ENCODE results near the gene ITGB3BP. TPM values are rescaled to one million over a fixed set of nuclear protein-coding genes. Genes with fewer than 3 reads are reported as not detected.

ITGB3BP gene
- total and polyA plus RNA-seq, 2 donors (not counting 1 experiment from before 2014, with no cell fraction given), result 16.7 to 21.3 TPM

- Histone ChIP-seq H3K4me3 (replicated peaks in 1 of 4; ENCODE audit: control extremely low read depth in 1 of 4, insufficient read depth in 1 of 4, low read depth in 3 of 4, low read length in 4 of 4) (no peak overlapping the region), H3K9me3 (ENCODE audit: control insufficient read depth, insufficient read depth, low read depth, low read length) (no peaks in the 10 kb centered on the region), H2AFZ (ENCODE audit: low read length) (no peak overlapping the region), H3K27me3 (ENCODE audit: control insufficient read depth, insufficient read depth, low read length) (no peaks in the 10 kb centered on the region), H3K79me2 (ENCODE audit: control insufficient read depth, insufficient read depth, low read length) (no peaks in the 10 kb centered on the region), H3K4me2 (ENCODE audit: extremely low read depth, insufficient read depth, low read length) (no peak overlapping the region), H3K36me3 (ENCODE audit: control insufficient read depth, insufficient read depth, low read length) (no peaks in the 10 kb centered on the region), H4K20me1 (ENCODE audit: control insufficient read depth, extremely low read depth, insufficient read depth, low read length) (no peaks in the 10 kb centered on the region), H3K9ac (ENCODE audit: insufficient read depth, low read length) (no peak overlapping the region), H3K4me1 (ENCODE audit: control insufficient read depth, extremely low read depth, insufficient read depth, low read length) (no peaks in the 10 kb centered on the region), H3K27ac (ENCODE audit: insufficient read depth, low read length) (no peak overlapping the region)
- TF ChIP-seq EZH2 (IDR thresholded peaks at IDR 0.05; ENCODE audit: low read length, missing control alignments) (no peak), CTCF (conservative IDR thresholded peaks at IDR 0.05 in 1 of 2, IDR thresholded peaks at IDR 0.05 in 1 of 2; ENCODE audit: low read depth in 1 of 2, low read length in 2 of 2) (no peak)
- DNase-seq (ENCODE audit: low read depth in 2 of 2), result no peak
Observed at GRCh38 chr1:63405021-63405420, 118.0 kb downstream of the ITGB3BP start.

- Histone ChIP-seq H3K4me1 (ENCODE audit: control insufficient read depth, extremely low read depth, insufficient read depth, low read length) (no peaks in the 10 kb centered on the region), H3K4me3 (replicated peaks in 1 of 4; ENCODE audit: control extremely low read depth in 1 of 4, insufficient read depth in 1 of 4, low read depth in 3 of 4, low read length in 4 of 4) (no peak overlapping the region), H4K20me1 (ENCODE audit: control insufficient read depth, extremely low read depth, insufficient read depth, low read length) (no peaks in the 10 kb centered on the region), H3K27me3 (ENCODE audit: control insufficient read depth, insufficient read depth, low read length) (no peaks in the 10 kb centered on the region), H2AFZ (ENCODE audit: low read length) (no peak overlapping the region), H3K36me3 (ENCODE audit: control insufficient read depth, insufficient read depth, low read length) (no peaks in the 10 kb centered on the region), H3K9me3 (ENCODE audit: control insufficient read depth, insufficient read depth, low read depth, low read length) (no peaks in the 10 kb centered on the region), H3K9ac (ENCODE audit: insufficient read depth, low read length) (no peak overlapping the region), H3K27ac (ENCODE audit: insufficient read depth, low read length) (no peak overlapping the region), H3K79me2 (ENCODE audit: control insufficient read depth, insufficient read depth, low read length) (no peaks in the 10 kb centered on the region), H3K4me2 (ENCODE audit: extremely low read depth, insufficient read depth, low read length) (no peak overlapping the region)
- TF ChIP-seq EZH2 (IDR thresholded peaks at IDR 0.05; ENCODE audit: low read length, missing control alignments) (no peak), CTCF (conservative IDR thresholded peaks at IDR 0.05 in 1 of 2, IDR thresholded peaks at IDR 0.05 in 1 of 2; ENCODE audit: low read depth in 1 of 2, low read length in 2 of 2) (no peak)
- no peak for DNase-seq (ENCODE audit: low read depth in 2 of 2)
Observed at GRCh38 chr1:63403386-63403785, 119.6 kb downstream of the ITGB3BP start.

GRCh38 chr1:63401945-63402344, 121.1 kb downstream of the ITGB3BP start:
- H3K79me2 ChIP-seq (ENCODE audit: control insufficient read depth, insufficient read depth, low read length), result no peaks in the 10 kb centered on the region
- H3K4me3 ChIP-seq (replicated peaks in 1 of 4; ENCODE audit: control extremely low read depth in 1 of 4, insufficient read depth in 1 of 4, low read depth in 3 of 4, low read length in 4 of 4), result no peak overlapping the region
- no peak for DNase-seq (ENCODE audit: low read depth in 2 of 2)
- no peak for TF ChIP-seq EZH2 (IDR thresholded peaks at IDR 0.05; ENCODE audit: low read length, missing control alignments)
- no peaks in the 10 kb centered on the region for H3K27me3 ChIP-seq (ENCODE audit: control insufficient read depth, insufficient read depth, low read length)
- H3K4me2 ChIP-seq (ENCODE audit: extremely low read depth, insufficient read depth, low read length), result no peak overlapping the region
- H3K36me3 ChIP-seq (ENCODE audit: control insufficient read depth, insufficient read depth, low read length), result no peaks in the 10 kb centered on the region
- no peaks in the 10 kb centered on the region for H3K4me1 ChIP-seq (ENCODE audit: control insufficient read depth, extremely low read depth, insufficient read depth, low read length)
- no peak overlapping the region for H2AFZ ChIP-seq (ENCODE audit: low read length)
- H4K20me1 ChIP-seq (ENCODE audit: control insufficient read depth, extremely low read depth, insufficient read depth, low read length), result no peaks in the 10 kb centered on the region
- no peak overlapping the region for H3K27ac ChIP-seq (ENCODE audit: insufficient read depth, low read length)
- H3K9me3 ChIP-seq (ENCODE audit: control insufficient read depth, insufficient read depth, low read depth, low read length), result no peaks in the 10 kb centered on the region
- no peak overlapping the region for H3K9ac ChIP-seq (ENCODE audit: insufficient read depth, low read length)

Other genes starting within 250 kb of the ITGB3BP start
- not detected in 2 replicates for gene FOXD3, start 200.7 kb downstream of the ITGB3BP start, total RNA-seq
- gene FOXD3, start 200.7 kb downstream of the ITGB3BP start, polyA plus RNA-seq, result not detected in 2 replicates
- gene ALG6, start 155.6 kb downstream of the ITGB3BP start, total RNA-seq, result 11.8 and 15.9 TPM in 2 replicates
- 12.5 and 13.1 TPM in 2 replicates for gene ALG6, start 155.6 kb downstream of the ITGB3BP start, polyA plus RNA-seq
- gene EFCAB7, start 300 bp upstream of the ITGB3BP start, total RNA-seq, result 9.1 and 9.8 TPM in 2 replicates
- 3.4 and 4.3 TPM in 2 replicates for gene EFCAB7, start 300 bp upstream of the ITGB3BP start, polyA plus RNA-seq
- 51.4 and 66.5 TPM in 2 replicates for gene PGM1, start 70.2 kb upstream of the ITGB3BP start, total RNA-seq
- 23.8 and 43.7 TPM in 2 replicates for gene PGM1, start 70.2 kb upstream of the ITGB3BP start, polyA plus RNA-seq